ENCODE measurements around the gene TBX3.

- TF ChIP-seq CTCF (IDR thresholded peaks at IDR 0.05; ENCODE audit: low read length), result no peak
- no peak for TF ChIP-seq EZH2 (optimal IDR thresholded peaks at IDR 0.05; ENCODE audit: low read depth, low read length)
These were observed 19.2 kb downstream of the TBX3 start for GRCh38 chr12:114664651-114665320.

Data from MM.1S (cell line).